Peyer's patch (tissue), 4 donors: ENCODE data around the gene BZW2.

Source experiments
- POLR2A ChIP-seq, 2 donors: fragments of 450-650 bp; IDR thresholded peaks; one replicate each; pipeline ENCODE4 v1.5.1; 2017; ENCODE audit warnings: antibody characterized with exemption in 2 of 2, mild to moderate bottlenecking in 2 of 2, moderate library complexity in 2 of 2
- TF ChIP-seq, protein P1 (sequence below), 6 experiments: fragments of 450-650 bp in 4 of 6; fragments of 200-600 bp in 2 of 6; sonication (generic) in 1 of 6; IDR thresholded peaks; one replicate each; pipeline ENCODE4 v1.5.1; 2017 to 2019; ENCODE audit warnings: antibody characterized with exemption in 6 of 6, mild to moderate bottlenecking in 3 of 6, moderate library complexity in 1 of 6

- TF ChIP-seq, protein P1, sequence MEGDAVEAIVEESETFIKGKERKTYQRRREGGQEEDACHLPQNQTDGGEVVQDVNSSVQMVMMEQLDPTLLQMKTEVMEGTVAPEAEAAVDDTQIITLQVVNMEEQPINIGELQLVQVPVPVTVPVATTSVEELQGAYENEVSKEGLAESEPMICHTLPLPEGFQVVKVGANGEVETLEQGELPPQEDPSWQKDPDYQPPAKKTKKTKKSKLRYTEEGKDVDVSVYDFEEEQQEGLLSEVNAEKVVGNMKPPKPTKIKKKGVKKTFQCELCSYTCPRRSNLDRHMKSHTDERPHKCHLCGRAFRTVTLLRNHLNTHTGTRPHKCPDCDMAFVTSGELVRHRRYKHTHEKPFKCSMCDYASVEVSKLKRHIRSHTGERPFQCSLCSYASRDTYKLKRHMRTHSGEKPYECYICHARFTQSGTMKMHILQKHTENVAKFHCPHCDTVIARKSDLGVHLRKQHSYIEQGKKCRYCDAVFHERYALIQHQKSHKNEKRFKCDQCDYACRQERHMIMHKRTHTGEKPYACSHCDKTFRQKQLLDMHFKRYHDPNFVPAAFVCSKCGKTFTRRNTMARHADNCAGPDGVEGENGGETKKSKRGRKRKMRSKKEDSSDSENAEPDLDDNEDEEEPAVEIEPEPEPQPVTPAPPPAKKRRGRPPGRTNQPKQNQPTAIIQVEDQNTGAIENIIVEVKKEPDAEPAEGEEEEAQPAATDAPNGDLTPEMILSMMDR (IDR thresholded peaks at IDR 0.05): no peak
- no peak for TF ChIP-seq POLR2A (IDR thresholded peaks at IDR 0.05)
Measured at GRCh38 chr7:16646472-16647072, 591 bp downstream of the BZW2 start.
